Renal pelvis (tissue), 4 donors: ENCODE measurements around the gene UBE2M. TPM values are rescaled to one million over a fixed set of nuclear protein-coding genes. Genes with fewer than 3 reads are reported as not detected.
A peak's percentile ranks its signal among the peaks of the same experiment; 100 is the strongest.

Source experiments
- DNase-seq: peaks from one replicate; pipeline ENCODE4 v3.0.0-alpha.2; 2013
- polyA plus RNA-seq, 3 donors: library from polyadenylated mRNA; unstranded; fragments of 120-200 nt; gene quantifications; one replicate each; pipeline ENCODE4 v1.2.1, GENCODE V29; 2013; ENCODE audit not compliant: insufficient read length in 3 of 3

Gene UBE2M
- polyA plus RNA-seq, 3 donors, result 90.2 to 109 (median 97.5) TPM

- peak; percentile 99 for DNase-seq
Measured at GRCh38 chr19:58558623-58559274, 338 bp upstream of the UBE2M start.

GRCh38 chr19:58557221-58558065, 968 bp downstream of the UBE2M start:
- DNase-seq, result no peak

DNA sequence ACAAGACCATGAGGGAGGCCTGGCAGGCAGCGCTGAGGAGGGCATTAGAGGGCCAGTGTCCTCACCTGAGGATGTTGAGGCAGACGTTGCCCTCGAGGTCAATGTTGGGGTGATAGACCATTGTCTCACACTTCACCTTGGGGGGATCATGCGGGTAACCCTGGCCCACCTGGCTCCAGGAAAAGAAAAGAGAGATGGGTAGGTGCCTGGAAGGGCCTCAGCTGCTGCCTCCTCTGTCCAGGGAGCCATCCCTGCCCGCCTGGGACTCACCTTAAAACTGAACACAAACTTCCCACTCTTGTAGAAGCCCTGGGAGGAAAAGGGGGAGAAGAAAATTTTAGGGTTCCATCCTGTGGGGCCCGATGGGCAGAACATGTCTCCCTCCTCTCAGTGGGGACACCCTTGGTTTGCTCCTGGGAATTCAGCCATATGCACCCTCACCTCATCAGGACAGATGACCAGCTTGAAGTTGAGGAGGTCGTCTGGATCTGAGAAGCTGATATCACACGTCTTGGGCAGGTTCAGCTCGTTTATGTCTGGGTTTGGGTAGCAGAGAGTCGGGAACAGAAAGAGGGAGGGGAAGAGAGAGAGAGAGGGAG, 1.7 kb downstream of the UBE2M start:
- DNase-seq, result no peak

- DNase-seq, result no peak
Measured at GRCh38 chr19:58555920-58556621, 2.3 kb downstream of the UBE2M start.

GRCh38 chr19:58555369-58555885, 3.0 kb downstream of the UBE2M start:
- no peak for DNase-seq

DNA sequence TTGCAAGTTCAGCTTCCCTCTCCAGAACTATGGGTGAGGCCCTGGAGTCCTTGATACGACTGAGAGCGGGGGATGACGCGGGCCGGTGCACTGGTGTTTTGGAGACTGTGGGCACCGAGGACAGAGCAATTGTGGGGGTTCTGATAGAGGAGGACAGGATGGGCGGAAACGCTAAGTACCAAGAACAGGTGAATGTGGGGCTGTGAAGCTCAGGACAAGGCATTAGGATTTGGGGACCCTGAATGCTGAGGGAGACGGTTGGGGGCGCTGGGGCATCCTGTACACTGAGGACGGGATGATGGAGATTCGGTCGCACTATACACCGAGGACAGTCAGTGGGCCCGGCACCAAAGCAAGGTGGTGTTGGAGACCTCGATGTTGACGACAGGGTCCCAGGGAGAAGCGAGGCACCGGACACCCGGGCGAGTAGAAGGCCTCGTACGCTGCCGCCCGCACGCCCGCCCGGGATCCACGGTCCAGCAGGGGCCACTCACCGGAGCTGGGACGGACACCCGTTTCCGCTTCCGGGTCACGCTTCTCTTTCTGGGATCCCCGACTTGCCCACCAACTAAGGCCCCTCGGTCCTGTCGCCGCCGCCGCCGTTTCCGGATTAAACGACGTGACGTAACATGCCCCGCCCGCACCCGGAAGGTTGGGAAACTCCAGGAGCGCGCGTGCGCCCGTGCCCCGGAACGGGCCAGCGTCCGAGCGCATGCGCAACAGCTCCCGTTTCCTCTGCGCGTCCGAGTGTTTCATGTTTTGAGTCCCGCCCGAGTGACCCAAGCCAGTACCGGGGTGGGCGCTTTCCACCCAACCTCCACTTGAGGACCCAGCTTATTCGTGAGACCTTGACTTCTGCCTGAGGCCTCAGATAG, 3.7 kb downstream of the UBE2M start, which contains the start of gene CHMP2A:
TSS of gene CHMP2A (minus strand) at position 612 of the 875 bp plus-strand sequence. CDS start 893 bp downstream, outside the sequence.
- peak; percentile 97 for DNase-seq

DNA sequence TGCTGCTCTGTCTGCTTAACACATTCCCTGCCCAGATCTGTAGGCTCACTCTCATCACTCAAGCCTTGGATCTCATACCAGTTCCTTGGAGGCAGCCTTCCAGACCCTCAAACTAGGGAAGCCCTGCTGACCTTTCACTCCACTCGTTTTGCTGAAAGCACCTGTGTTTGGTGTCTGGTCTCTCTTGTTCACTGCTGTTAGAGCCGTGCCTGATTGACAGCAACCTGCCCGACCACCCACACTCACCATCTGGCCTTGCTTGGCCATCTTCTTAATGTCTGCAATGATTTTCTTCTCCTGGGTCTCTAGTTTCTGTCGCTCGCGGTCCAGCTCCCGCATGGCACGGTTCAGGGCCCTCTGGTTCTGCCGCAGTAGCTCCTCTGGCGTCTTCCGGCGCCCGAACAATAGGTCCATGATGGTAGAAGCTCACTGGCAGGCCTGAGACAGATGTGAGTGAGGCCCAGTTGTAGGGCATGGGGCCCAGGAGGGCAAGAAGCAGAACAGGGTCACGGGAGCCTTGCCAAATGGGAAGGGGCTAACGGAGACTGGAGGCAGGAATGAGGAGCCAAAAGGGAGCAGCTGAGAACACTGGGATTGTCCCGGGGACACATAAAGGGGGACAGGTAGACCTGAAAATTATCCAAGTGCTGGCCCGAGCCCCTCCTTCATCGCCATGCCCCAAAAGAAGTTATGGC, 4.5 kb downstream of the UBE2M start:
- DNase-seq, result no peak

DNA sequence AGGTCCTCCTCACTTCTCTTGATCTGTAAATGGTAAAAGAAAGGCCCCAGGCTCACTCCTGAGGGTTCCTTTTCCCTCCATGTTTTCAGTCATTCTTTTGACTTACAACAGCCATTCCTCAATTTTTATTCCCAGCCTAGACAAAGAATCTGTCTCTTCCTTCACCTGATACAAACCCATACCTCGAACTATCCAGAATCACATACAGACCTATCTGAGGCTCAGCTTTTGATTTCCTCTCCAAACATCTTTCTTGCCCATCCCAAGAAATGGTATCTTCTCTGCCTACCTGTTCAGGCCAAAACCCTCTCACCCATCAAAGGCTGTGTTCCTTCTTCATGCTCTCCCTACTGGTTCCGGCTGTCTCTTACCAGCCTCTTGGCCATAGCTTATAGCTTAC, 5.8 kb downstream of the UBE2M start:
- no peak for DNase-seq

DNA sequence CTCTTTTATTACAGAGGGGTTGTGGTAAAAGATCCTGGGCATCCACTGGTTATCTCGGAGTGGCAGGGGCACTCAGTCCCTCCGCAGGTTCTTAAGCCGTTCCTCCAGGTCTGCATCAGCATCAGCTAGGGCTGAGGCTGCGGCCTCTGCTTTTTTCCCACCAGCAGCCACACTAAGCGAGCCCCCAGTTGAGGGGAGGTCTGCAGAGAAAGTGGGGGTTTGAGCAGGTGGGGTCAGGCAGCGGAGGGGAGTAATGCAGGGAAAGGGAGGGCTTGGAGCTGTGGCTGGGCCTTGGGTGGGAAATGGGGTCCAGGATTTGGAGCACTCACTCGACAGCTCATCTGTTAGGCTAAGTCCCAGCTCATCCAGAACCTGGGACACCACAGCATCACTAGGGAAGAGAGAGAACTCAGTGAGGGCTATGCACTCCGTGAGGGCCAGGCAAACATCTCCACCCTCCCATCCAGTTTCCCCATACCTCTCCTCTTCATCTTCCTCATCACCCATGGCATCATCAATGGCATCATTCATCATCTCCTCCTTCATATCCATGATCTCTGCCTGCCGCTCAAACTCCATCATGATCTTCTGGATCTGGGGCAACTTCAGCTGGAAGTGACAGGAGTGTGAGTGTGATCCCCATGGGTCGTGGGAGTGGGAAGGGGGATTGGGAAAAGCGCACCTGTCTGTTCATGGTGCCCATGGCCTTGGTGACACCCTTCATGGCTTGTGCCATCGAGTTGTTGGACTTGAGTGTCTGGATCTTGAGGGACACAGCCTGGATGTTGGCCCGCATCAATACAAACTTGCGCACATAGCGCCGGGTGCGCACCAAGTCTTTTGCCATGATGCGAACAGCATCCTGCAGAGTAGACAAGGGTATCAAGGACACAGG, 6.6 kb downstream of the UBE2M start:
- no peak for DNase-seq

DNA sequence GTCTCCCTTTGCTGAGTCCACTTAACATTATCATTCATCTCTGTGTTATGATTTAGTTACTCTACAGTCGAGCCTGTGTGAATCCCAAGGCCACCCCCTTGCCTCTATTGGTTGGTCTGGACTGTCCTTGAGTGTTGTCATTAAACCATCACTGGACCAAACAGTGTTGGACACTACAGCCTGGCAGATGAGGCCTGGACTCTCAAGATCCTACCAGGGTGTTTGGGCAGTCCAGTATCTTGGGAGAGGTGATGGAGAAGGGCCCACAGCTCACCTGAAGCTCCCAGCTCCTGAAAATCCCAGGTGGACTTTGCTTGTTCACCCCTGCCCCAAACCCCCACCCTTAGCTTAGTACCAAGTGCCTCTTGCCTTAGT, 7.3 kb downstream of the UBE2M start:
- DNase-seq, result no peak

DNA sequence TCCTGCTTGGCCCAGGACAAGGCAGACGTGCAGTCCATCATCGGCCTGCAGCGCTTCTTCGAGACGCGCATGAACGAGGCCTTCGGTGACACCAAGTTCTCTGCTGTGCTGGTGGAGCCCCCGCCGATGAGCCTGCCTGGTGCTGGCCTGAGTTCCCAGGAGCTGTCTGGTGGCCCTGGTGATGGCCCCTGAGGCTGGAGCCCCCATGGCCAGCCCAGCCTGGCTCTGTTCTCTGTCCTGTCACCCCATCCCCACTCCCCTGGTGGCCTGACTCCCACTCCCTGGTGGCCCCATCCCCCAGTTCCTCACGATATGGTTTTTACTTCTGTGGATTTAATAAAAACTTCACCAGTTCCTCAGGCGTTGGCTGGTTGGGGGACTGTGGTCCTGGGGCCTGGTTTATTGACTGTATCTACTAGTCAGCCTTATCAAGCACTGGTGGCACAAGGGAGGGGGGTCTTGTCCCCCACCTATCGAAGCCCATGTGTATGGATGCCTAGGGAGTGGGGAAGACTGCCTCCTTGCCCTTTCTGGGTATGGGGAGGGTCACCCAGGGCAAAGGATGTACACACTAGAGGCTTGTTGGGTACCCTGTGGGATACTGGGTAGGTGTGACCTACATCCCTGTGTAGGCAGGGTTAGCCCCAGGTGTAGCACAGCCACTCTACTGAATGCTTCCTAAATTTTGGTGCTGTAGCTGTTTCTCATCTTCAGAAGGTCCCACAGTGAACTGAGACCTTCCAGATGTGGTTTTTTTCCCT, 7.9 kb downstream of the UBE2M start:
- no peak for DNase-seq

- no peak for DNase-seq
Measured at GRCh38 chr19:58549664-58550361, 8.6 kb downstream of the UBE2M start.

GRCh38 chr19:58548859-58549663, 9.3 kb downstream of the UBE2M start:
- no peak for DNase-seq

- DNase-seq, result no peak
Measured at GRCh38 chr19:58547323-58548312, 10.8 kb downstream of the UBE2M start.

DNA sequence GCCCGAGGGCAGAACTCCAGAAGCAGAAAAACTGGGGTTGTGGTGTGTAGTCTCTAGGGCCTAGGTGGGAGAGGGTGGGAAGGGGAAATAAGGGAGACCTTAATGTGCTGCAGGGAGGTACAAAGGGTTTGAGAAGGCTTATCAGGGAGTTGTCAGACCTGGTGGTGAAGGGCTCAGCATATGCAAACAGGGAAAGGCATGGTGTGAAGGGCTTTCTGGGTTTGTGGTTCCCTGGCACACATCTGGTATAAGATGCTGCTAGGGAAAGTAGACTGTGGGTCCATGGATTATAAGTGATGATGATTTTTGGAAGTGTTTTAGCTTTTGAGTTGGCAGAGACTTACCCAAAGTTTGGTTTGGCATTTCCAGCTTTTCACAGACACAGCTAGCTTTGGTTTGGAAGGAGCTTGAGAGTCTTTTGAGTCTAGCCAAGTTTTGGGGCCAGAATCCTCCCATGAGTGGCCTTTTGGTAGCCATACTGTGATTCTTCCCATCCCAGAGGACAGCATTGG, 12.3 kb downstream of the UBE2M start:
- DNase-seq, result no peak
